HL-60/S4 treated with phorbol 12-myristate 13-acetate at 8.2 ng/mL for 4 days and 3 days (cell line): ENCODE data around the gene PROK2.

ENCODE experiments used
- in situ Hi-C: fragments of 300-500 bp; cut with MboI; formaldehyde crosslinking; loops from 2 replicates; pipeline ENCODE4 v1.15.0; 2022; ENCODE audit warnings: low sequenced_read_pairs

Gene PROK2

DNA sequence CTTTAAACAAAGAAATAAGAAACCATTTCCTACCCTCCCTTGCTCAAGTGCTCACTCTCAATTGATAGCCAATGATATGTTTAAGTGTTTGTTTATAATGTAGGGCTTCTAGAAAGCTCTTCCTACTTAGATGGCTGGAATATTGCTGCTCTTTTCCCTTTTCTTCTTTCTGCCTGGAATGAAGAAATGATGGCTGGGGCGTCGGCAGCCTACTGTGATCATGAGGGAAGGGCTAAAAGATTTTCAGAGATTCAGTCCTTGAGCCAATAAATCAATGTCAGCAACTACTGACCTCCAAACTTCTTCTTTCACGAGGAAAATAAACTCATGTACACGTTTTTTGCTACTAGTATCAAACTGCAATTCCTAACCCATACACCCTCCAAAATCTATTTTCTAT, 33.3 kb downstream of the PROK2 start:
- in situ Hi-C loops = no loop called here

DNA sequence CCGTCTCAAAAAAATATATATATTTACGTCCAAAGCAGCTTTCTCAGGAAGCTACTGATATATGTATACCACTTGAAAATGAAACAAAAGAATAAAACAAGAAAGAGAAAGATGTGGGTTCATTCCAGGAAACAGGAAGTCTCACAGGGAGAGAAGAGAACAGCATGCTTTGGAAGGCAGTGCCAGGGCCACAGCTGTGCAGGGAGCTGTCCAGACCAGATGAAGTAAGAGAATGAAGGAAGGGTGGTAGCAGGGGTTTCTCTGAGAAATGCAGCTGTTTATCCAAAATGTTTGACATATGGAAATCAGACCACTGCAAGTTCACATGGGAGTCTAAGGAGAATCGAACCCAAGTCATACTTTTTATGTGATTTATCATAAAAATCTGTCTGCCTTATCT, 40.2 kb downstream of the PROK2 start:
- in situ Hi-C loops = loop anchor here (25.0 kb wide), 2 partner anchors 118 to 1343 kb away; no protein-coding TSS in a partner anchor

DNA sequence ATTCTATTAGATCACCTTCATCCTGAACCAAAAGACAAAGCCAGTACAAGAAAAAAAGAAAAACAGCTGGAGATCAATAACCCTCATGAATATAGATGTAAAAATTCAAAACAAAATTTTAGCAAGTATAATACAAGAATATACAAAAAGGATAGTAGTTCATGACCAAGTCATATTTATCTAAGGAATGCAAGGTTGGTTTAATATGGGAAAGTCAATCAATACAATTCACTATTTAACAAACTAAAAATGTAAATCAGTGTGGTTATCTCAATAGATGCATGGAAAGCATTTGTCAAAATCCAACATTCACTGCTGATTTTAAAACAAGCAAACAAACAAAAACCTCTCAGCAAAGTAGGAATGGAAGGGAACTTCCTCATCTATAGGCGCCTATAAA, 42.3 kb downstream of the PROK2 start:
- in situ Hi-C loops = loop anchor here (25.0 kb wide), 2 partner anchors 120 to 1345 kb away; no protein-coding TSS in a partner anchor

DNA sequence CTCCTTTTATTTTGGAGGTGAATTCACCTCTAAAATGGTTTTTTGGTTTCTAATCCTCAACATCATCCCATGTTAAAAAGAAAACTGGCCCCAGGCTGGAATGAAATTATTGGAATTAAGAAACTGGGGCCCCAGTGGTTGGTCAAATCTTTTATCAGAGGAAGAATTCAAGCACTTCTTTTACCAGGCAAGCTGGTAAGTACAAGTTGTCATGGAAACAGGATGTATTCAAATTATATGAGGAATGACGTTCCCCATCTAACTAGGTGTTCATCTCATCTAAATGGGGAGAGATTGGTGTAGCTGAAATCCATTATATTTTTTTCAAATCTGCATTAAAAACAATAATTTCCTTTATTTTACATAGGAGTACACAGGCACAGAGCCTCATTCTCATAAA, 50.1 kb downstream of the PROK2 start:
- in situ Hi-C loops = loop anchor here (25.0 kb wide), 2 partner anchors 127 to 1352 kb away; no protein-coding TSS in a partner anchor

DNA sequence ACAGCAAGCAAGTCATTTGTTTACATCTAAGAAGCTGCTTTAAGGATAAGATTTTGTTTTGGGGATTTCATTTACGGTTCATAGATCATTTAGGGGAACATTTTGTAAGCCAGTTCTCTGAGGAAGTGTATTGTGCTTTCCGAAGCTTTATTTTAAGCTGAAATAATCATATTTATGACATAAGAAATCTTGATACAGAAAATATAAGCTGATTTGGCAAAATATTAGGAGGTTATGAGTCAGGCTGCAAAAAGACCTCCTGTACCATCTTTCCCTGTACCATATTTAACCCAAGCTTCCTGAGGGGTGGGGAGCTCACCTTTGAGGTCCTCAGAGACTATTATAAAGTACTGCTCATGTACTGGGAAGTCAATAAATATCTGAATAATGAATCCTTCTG, 51.6 kb downstream of the PROK2 start:
- in situ Hi-C loops = loop anchor here (25.0 kb wide), 2 partner anchors 129 to 1354 kb away; no protein-coding TSS in a partner anchor

DNA sequence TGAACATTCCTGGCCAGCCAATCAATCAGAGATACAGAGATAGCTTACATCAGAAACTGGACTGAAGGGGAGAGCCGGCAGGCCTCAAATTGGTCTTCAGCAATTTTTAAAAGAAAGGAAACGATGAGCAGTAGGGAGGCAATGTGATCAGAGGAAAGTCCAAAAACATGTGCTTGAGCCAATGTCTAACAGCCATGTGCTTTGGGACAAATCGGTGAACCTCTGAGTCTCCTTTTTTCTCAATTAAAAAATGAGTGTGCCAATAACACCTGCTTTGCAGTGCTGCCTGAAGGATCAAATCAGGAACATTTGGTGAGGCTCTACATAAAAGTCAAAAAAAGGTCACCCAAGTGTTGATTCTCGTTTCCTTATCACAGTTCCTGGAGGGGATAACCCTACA, 52.3 kb downstream of the PROK2 start:
- in situ Hi-C loops = loop anchor here (25.0 kb wide), 2 partner anchors 130 to 1355 kb away; no protein-coding TSS in a partner anchor

DNA sequence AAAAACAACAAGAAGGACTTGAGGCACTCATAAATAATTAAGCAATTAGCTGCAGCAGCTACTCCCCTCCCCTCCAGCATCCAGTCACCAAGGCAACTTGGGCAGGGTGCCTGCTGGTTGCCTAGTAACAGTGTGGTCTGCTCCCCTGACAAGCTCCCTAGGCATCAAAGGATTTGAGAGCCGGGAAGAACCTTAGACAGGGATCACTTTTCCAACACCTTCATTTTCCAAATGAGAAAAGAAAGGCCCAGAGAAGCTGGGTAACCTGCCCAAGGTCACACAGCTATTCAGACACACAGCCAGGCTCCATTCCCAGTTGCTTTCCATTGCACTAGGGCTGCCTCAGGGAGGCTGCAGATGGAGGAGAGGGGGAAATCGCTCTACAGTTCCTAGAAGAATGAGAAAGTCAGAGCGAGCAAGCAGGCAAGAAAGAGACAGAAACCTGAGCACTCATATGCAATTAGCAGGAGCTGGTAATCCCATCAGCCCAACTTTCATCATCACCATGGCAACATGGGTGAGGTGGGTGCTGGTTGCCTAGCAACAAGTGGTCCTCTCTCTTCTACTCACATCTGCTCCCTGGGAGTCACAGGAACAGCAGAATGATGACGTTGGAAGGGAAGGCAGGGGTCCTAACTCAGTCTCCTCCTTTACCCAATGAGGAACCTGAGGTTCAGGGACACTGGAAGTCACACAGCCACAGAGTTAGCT, 56.2 kb downstream of the PROK2 start:
- in situ Hi-C loops = loop anchor here (25.0 kb wide), 2 partner anchors 134 to 1359 kb away; no protein-coding TSS in a partner anchor

DNA sequence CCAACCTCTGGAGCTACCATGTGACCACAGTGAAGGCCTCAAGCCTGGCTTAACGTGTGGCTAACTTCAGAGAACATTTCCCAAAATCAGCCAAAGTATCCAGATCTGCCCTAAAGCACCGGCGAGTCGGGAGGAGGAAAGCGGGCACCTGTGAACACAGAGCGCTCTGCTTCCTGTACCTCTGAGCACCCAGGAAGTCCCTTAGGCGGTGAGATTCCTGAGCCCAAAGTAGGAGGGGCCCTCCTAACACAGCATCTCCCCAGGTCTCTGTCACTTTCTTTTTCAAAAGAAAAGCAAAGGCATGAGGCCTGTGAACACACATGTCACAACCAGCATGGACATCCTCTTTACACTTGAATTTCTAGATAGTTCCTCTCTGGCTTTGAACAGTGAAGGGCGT, 58.8 kb downstream of the PROK2 start:
- in situ Hi-C loops = loop anchor here (25.0 kb wide), 2 partner anchors 136 to 1361 kb away; no protein-coding TSS in a partner anchor

DNA sequence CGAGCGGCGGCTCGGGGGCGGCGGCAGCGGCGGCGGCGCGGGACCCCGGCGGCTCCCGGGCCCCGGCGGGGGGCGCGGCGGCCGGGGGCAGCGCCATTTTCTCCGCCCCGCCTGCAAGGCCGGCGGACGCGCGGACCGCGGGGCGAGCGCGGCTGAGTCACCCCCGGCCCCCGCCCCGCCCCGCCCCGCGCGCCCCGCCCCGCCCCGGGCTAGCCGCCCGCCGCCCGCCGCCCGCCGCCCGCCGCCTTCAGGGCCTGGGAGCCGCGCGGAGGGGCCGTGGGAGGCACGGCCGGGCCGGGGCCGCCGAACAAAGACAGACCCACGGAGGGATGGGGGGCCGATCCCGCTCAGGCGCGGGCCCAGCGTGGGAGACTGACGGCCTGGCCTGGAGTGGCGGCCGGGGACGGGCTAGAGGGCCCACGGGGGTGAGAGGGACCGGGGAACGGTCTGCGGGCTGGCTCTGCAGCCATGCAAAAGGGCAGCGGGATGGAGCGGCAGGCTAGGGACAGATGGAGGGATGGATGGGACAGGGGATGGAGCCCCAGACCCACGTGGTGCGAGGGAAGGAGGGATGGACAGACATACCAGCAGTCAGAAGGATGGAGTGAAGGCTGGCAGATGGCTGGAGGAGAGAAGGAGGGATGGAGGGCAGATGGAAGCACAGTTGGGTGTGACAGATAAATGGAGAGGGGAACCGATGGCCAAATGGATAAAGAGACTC, 59.5 kb downstream of the PROK2 start, which contains the start of gene EIF4E3:
EIF4E3 (minus strand) TSS at position 132 of the 721 bp plus-strand sequence; CDS start at position 97, 35 bp downstream.
- in situ Hi-C loops = loop anchor here (25.0 kb wide), 2 partner anchors 137 to 1362 kb away; no protein-coding TSS in a partner anchor

DNA sequence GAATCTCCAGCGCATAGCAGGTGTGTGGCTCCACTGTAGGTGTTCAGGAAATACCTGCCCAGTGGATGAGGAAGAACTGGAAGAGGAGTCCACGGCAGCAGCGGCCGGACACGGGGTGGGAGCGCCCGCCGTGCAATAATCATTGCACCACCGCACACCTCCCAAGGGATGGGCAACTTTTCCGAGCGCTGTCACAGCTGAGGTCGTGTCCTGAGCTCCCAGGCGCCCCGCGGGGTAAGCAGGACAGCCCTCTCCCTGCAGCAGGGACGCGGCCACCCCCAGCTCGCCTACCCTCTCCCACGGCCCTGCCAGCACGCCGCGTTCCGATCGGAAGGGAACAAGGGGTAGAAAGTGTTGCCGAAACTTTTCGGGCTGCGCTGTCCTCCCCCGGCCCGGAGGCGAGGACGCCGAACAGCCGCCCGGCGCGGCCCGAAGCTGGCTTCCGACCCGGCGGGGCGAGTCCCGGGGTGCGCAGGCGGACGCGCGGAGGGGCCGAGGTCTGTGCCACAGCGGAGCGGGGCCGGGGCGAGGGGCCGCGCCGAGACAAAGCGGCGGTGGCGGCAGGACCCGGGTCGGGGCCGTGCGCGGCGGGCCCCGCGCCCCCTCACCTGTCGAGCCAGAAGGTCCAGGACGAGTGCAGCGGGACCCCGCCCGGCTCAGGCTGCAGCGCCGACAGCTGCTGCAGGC, 60.2 kb downstream of the PROK2 start:
- in situ Hi-C loops = loop anchor here (25.0 kb wide), 2 partner anchors 138 to 1363 kb away; no protein-coding TSS in a partner anchor

DNA sequence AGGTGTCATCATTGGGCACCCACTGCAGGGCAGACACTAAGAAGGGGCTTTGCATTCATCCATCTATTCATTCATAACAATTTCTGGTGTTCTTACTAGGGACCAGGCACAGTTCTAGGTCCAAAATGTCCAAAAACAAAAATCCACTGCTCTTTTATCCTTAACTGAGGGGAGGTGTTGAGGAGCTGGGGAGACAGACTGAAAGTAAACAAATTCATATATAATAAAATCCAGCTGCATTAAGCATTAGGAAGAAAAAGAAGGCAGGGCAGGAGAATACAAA, 60.8 kb downstream of the PROK2 start:
- in situ Hi-C loops = no loop called here

DNA sequence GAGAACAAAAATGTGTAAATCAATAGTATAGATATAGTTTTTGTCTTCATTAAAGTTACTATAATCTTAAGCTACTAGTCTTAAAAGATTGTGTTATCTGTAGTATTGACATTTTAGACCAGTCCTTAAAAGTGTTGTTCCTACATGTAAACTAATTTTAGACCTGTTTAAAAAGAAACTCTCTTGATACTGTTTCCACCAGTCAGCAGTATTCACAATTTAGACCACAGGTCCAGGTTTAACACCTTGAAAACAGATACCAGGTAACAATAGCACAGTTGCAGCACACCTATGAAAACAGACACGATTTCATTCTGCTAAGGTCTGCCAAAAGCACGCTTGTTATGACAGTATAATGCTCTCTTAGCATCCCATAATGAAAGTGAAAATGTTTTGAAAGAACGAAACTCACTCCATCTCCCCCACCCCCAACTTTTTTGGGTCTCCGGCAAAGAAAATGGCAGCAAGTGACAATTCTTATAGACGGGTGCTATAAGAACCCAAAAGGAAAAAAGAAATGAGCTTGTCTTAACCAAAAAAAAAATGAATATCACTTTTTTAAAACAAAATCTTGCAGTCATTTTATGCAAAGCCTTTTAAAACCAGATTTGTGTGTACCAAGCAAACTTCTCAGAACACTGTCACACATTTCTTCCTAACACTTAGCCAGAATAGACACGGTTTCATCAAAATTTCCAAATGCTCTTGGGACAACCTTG, 61.3 kb downstream of the PROK2 start:
- in situ Hi-C loops = no loop called here

DNA sequence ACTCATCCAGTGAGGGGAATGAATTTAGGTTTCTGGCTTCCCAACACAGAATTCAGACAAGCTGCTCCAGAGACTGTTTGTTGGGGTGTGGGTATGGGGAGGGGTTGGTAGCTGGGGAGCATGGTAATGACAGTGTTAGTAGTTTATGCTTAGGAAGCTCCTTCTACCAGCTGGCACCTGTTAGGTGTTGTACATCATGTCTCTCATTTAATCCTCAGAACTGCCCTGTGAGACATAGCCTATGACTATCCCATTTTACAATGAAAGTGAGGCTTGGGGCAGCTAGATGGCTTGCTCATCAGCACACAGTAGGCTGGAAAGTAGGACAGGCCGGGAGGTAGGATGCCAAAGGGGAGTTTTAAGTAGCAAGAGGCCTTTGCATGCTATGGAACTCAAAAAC, 62.3 kb downstream of the PROK2 start:
- in situ Hi-C loops = no loop called here
